T-helper 2 cell (primary cell): Measurements from ENCODE around the gene ANKRD44.

Experiments used
- DNase-seq, 5 experiments: peaks; one replicate each; pipeline versions ENCODE4 v3.0.0 to v3.0.0-alpha.2; 2012 to 2022

ANKRD44 gene

GRCh38 chr2:197103363-197103762 is 207.2 kb downstream of the ANKRD44 start:
- no peak for DNase-seq

GRCh38 chr2:197102231-197102630 is 208.3 kb downstream of the ANKRD44 start:
- no peak for DNase-seq

- no peak for DNase-seq
Measured at GRCh38 chr2:197101519-197101918, 209.1 kb downstream of the ANKRD44 start.

GRCh38 chr2:197097578-197098366 is 212.8 kb downstream of the ANKRD44 start:
- no peak for DNase-seq

GRCh38 chr2:197096649-197097048 is 213.9 kb downstream of the ANKRD44 start:
- no peak for DNase-seq

- DNase-seq: no peak
Measured at GRCh38 chr2:197092431-197092830, 218.1 kb downstream of the ANKRD44 start.

GRCh38 chr2:197090742-197091367 is 219.7 kb downstream of the ANKRD44 start:
- no peak for DNase-seq

- no peak for DNase-seq
Measured at GRCh38 chr2:197089655-197090054, 220.9 kb downstream of the ANKRD44 start.

GRCh38 chr2:197088694-197089093 is 221.9 kb downstream of the ANKRD44 start:
- DNase-seq: no peak

- DNase-seq: no peak
Measured at GRCh38 chr2:197086500-197086899, 224.1 kb downstream of the ANKRD44 start.

- DNase-seq: no peak
Measured at GRCh38 chr2:197085665-197086064, 224.9 kb downstream of the ANKRD44 start.

GRCh38 chr2:197081294-197081693 is 229.3 kb downstream of the ANKRD44 start:
- no peak for DNase-seq

GRCh38 chr2:197080578-197081216 is 229.9 kb downstream of the ANKRD44 start:
- no peak for DNase-seq

GRCh38 chr2:197079832-197080555 is 230.6 kb downstream of the ANKRD44 start:
- DNase-seq: no peak

GRCh38 chr2:197079414-197079813 is 231.2 kb downstream of the ANKRD44 start:
- DNase-seq: no peak

GRCh38 chr2:197078535-197078934 is 232.0 kb downstream of the ANKRD44 start:
- no peak for DNase-seq

- DNase-seq: no peak
Measured at GRCh38 chr2:197077336-197077735, 233.2 kb downstream of the ANKRD44 start.

GRCh38 chr2:197076652-197077051 is 233.9 kb downstream of the ANKRD44 start:
- DNase-seq: no peak

GRCh38 chr2:197075754-197076337 is 234.7 kb downstream of the ANKRD44 start:
- DNase-seq: peak in 1 of 5 experiments; percentile 18

GRCh38 chr2:197075281-197075680 is 235.3 kb downstream of the ANKRD44 start:
- DNase-seq: no peak

GRCh38 chr2:197073701-197074433 is 236.7 kb downstream of the ANKRD44 start:
- no peak for DNase-seq

GRCh38 chr2:197073270-197073669 is 237.3 kb downstream of the ANKRD44 start:
- DNase-seq: no peak
